ENCODE data around the gene RXRA.

- TF ChIP-seq CTCF (IDR thresholded peaks at IDR 0.05), result no peak
- TF ChIP-seq EZH2 (IDR thresholded peaks at IDR 0.05; ENCODE audit: borderline replicate concordance, insufficient read depth, low read depth, low read length, poor library complexity, severe bottlenecking), result no peak
These were observed 114.5 kb downstream of the RXRA start for GRCh38 chr9:134440636-134441226.
